Measurements from ENCODE around the gene ABCA7. TPM values are rescaled to one million over a fixed set of nuclear protein-coding genes. Genes with fewer than 3 reads are reported as not detected.

ABCA7 gene
- total and polyA plus RNA-seq, 4 donors, result 3.0 to 60.9 (median 4.8) TPM

DNA sequence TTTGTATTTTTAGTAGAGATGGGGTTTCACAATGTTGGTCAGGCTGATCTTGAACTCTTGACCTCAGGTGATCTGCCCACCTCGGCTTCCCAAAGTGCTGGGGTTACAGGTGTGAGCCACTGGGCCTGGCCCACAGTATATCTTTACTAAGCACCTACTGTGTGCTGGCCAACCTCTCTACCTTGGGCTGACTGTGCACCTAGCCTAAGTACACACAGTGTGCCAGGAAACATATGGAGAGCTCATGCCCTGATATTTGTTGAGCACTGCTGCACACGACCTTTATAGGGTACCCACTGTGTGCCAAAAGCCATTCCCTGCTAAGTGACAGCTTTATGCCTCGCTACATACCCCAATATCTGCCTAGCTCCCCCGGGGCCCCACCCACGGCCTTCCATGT lies 20.8 kb downstream of the ABCA7 start:
- Histone ChIP-seq H3K27ac (ENCODE audit: low read depth in 1 of 2, low read length in 2 of 2) (no peak overlapping the region), H3K36me3 (ENCODE audit: control insufficient read depth in 4 of 4, insufficient read depth in 3 of 4, low read depth in 1 of 4, low read length in 3 of 4) (no peaks in the 10 kb centered on the region), H3K9me3 (ENCODE audit: control insufficient read depth in 4 of 4, low read length in 3 of 4) (peaks cover 0 to 13% (median 0%) of the 10 kb centered on the region in 4 donors), H3K4me1 (ENCODE audit: control insufficient read depth in 4 of 4, insufficient read depth in 4 of 4, low read length in 3 of 4) (peaks cover 0 to 11% (median 6%) of the 10 kb centered on the region in 4 donors), H3K4me3 (ENCODE audit: low read depth in 1 of 3, low read length in 3 of 3) (no peak overlapping the region), H3K9ac (ENCODE audit: low read depth in 1 of 2, low read length in 2 of 2) (no peak overlapping the region), H3K27me3 (ENCODE audit: control insufficient read depth in 4 of 4, insufficient read depth in 4 of 4, low read length in 3 of 4) (no peaks in the 10 kb centered on the region)
- 83% methylated on average over 5 of the region's 5 CpGs for WGBS
- DNase-seq (ENCODE audit: low spot score), result no peak
- TF ChIP-seq, protein P1, sequence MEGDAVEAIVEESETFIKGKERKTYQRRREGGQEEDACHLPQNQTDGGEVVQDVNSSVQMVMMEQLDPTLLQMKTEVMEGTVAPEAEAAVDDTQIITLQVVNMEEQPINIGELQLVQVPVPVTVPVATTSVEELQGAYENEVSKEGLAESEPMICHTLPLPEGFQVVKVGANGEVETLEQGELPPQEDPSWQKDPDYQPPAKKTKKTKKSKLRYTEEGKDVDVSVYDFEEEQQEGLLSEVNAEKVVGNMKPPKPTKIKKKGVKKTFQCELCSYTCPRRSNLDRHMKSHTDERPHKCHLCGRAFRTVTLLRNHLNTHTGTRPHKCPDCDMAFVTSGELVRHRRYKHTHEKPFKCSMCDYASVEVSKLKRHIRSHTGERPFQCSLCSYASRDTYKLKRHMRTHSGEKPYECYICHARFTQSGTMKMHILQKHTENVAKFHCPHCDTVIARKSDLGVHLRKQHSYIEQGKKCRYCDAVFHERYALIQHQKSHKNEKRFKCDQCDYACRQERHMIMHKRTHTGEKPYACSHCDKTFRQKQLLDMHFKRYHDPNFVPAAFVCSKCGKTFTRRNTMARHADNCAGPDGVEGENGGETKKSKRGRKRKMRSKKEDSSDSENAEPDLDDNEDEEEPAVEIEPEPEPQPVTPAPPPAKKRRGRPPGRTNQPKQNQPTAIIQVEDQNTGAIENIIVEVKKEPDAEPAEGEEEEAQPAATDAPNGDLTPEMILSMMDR (IDR thresholded peaks at IDR 0.05; ENCODE audit: low read depth, low read length, missing input control), result no peak
- TF ChIP-seq, protein P2, sequence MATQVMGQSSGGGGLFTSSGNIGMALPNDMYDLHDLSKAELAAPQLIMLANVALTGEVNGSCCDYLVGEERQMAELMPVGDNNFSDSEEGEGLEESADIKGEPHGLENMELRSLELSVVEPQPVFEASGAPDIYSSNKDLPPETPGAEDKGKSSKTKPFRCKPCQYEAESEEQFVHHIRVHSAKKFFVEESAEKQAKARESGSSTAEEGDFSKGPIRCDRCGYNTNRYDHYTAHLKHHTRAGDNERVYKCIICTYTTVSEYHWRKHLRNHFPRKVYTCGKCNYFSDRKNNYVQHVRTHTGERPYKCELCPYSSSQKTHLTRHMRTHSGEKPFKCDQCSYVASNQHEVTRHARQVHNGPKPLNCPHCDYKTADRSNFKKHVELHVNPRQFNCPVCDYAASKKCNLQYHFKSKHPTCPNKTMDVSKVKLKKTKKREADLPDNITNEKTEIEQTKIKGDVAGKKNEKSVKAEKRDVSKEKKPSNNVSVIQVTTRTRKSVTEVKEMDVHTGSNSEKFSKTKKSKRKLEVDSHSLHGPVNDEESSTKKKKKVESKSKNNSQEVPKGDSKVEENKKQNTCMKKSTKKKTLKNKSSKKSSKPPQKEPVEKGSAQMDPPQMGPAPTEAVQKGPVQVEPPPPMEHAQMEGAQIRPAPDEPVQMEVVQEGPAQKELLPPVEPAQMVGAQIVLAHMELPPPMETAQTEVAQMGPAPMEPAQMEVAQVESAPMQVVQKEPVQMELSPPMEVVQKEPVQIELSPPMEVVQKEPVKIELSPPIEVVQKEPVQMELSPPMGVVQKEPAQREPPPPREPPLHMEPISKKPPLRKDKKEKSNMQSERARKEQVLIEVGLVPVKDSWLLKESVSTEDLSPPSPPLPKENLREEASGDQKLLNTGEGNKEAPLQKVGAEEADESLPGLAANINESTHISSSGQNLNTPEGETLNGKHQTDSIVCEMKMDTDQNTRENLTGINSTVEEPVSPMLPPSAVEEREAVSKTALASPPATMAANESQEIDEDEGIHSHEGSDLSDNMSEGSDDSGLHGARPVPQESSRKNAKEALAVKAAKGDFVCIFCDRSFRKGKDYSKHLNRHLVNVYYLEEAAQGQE (IDR thresholded peaks at IDR 0.05), result no peak
- TF ChIP-seq TAF1 (conservative IDR thresholded peaks at IDR 0.05), result no peak
- TF ChIP-seq NR2F2 (IDR thresholded peaks at IDR 0.05), result no peak
- no peak for TF ChIP-seq ZBTB33 (IDR thresholded peaks at IDR 0.05)
- no peak for TF ChIP-seq RAD21 (IDR thresholded peaks at IDR 0.05)
- no peak for TF ChIP-seq HNF4G (IDR thresholded peaks at IDR 0.05)
- no peak for TF ChIP-seq EGR1 (IDR thresholded peaks at IDR 0.05; ENCODE audit: low read depth in 2 of 2)
- no peak for TF ChIP-seq FOXA1 (IDR thresholded peaks at IDR 0.05)
- TF ChIP-seq HNF4A (conservative IDR thresholded peaks at IDR 0.05), result no peak
- TF ChIP-seq YY1 (IDR thresholded peaks at IDR 0.05), result no peak
- TF ChIP-seq GABPA (IDR thresholded peaks at IDR 0.05 in 1 of 2, conservative IDR thresholded peaks at IDR 0.05 in 1 of 2), result no peak
- no peak for TF ChIP-seq FOXA2 (IDR thresholded peaks at IDR 0.05)

- DNase-seq (ENCODE audit: low spot score), result no peak
- H3K4me3 ChIP-seq (ENCODE audit: low read depth in 1 of 3, low read length in 3 of 3), result no peak overlapping the region
- H3K27me3 ChIP-seq (ENCODE audit: control insufficient read depth in 4 of 4, insufficient read depth in 4 of 4, low read length in 3 of 4), result no peaks in the 10 kb centered on the region
- no peak for TF ChIP-seq FOXA1 (IDR thresholded peaks at IDR 0.05)
- TF ChIP-seq HNF4G (IDR thresholded peaks at IDR 0.05), result no peak
- no peak for TF ChIP-seq TAF1 (conservative IDR thresholded peaks at IDR 0.05)
- no peak for TF ChIP-seq MAX (IDR thresholded peaks at IDR 0.05)
- TF ChIP-seq HNF4A (conservative IDR thresholded peaks at IDR 0.05), result no peak
- no peak for TF ChIP-seq GABPA (IDR thresholded peaks at IDR 0.05 in 1 of 2, conservative IDR thresholded peaks at IDR 0.05 in 1 of 2)
- no peak for TF ChIP-seq RXRA (IDR thresholded peaks at IDR 0.05)
- TF ChIP-seq, protein P1 (IDR thresholded peaks at IDR 0.05; ENCODE audit: low read depth, low read length, missing input control), result no peak
- no peak for TF ChIP-seq ATF3 (IDR thresholded peaks at IDR 0.05)
- no peak for TF ChIP-seq NR2F2 (IDR thresholded peaks at IDR 0.05)
- TF ChIP-seq SP1 (IDR thresholded peaks at IDR 0.05), result no peak
- TF ChIP-seq FOXA2 (IDR thresholded peaks at IDR 0.05), result no peak
- no peak for TF ChIP-seq EGR1 (IDR thresholded peaks at IDR 0.05; ENCODE audit: low read depth in 2 of 2)
- no peak for TF ChIP-seq YY1 (IDR thresholded peaks at IDR 0.05)
- TF ChIP-seq, protein P2 (IDR thresholded peaks at IDR 0.05), result no peak
- no peak for TF ChIP-seq RAD21 (IDR thresholded peaks at IDR 0.05)
- H3K9me3 ChIP-seq (ENCODE audit: control insufficient read depth in 4 of 4, low read length in 3 of 4), result peaks cover 0 to 11% (median 0%) of the 10 kb centered on the region in 4 donors
- no peak overlapping the region for H3K9ac ChIP-seq (ENCODE audit: low read depth in 1 of 2, low read length in 2 of 2)
- H3K4me1 ChIP-seq (ENCODE audit: control insufficient read depth in 4 of 4, insufficient read depth in 4 of 4, low read length in 3 of 4), result peaks cover under 1 to 16% (median 7%) of the 10 kb centered on the region in 4 donors
- no peak overlapping the region for H3K27ac ChIP-seq (ENCODE audit: low read depth in 1 of 2, low read length in 2 of 2)
- no peaks in the 10 kb centered on the region for H3K36me3 ChIP-seq (ENCODE audit: control insufficient read depth in 4 of 4, insufficient read depth in 3 of 4, low read depth in 1 of 4, low read length in 3 of 4)
- 94% methylated on average over 20 of the region's 20 CpGs for WGBS
Measured at GRCh38 chr19:1061987-1062386, 22.1 kb downstream of the ABCA7 start.
